ENCODE data around the gene COLEC11. TPM values are rescaled to one million over a fixed set of nuclear protein-coding genes. Genes with fewer than 3 reads are reported as not detected.

Gene COLEC11
- polyA plus RNA-seq, 4 donors, result 1.0 to 4.5 (median 2.3) TPM

GRCh38 chr2:3666613-3666975 lies 71.7 kb downstream of the COLEC11 start:
- no peak for DNase-seq (ENCODE audit: low read depth in 4 of 4, low spot score in 2 of 4)

GRCh38 chr2:3667151-3667631 lies 72.3 kb downstream of the COLEC11 start:
- DNase-seq (ENCODE audit: low read depth in 4 of 4, low spot score in 2 of 4), result no peak

GRCh38 chr2:3669656-3670055 lies 74.7 kb downstream of the COLEC11 start:
- DNase-seq (ENCODE audit: low read depth in 4 of 4, low spot score in 2 of 4), result no peak

- no peak for DNase-seq (ENCODE audit: low read depth in 4 of 4, low spot score in 2 of 4)
These were observed 75.5 kb downstream of the COLEC11 start for GRCh38 chr2:3670376-3670775.

GRCh38 chr2:3670941-3671340 lies 76.0 kb downstream of the COLEC11 start:
- no peak for DNase-seq (ENCODE audit: low read depth in 4 of 4, low spot score in 2 of 4)

- no peak for DNase-seq (ENCODE audit: low read depth in 4 of 4, low spot score in 2 of 4)
These were observed 78.2 kb downstream of the COLEC11 start for GRCh38 chr2:3672861-3673678.

GRCh38 chr2:3674066-3674845 lies 79.3 kb downstream of the COLEC11 start:
- DNase-seq (ENCODE audit: low read depth in 4 of 4, low spot score in 2 of 4), result no peak

GRCh38 chr2:3675687-3676086 lies 80.8 kb downstream of the COLEC11 start:
- DNase-seq (ENCODE audit: low read depth in 4 of 4, low spot score in 2 of 4), result no peak

- no peak for DNase-seq (ENCODE audit: low read depth in 4 of 4, low spot score in 2 of 4)
These were observed 82.5 kb downstream of the COLEC11 start for GRCh38 chr2:3677436-3677835.

GRCh38 chr2:3678212-3678611 lies 83.3 kb downstream of the COLEC11 start:
- no peak for DNase-seq (ENCODE audit: low read depth in 4 of 4, low spot score in 2 of 4)

GRCh38 chr2:3679180-3679579 lies 84.3 kb downstream of the COLEC11 start:
- DNase-seq (ENCODE audit: low read depth in 4 of 4, low spot score in 2 of 4), result no peak

- DNase-seq (ENCODE audit: low read depth in 4 of 4, low spot score in 2 of 4), result no peak
These were observed 84.9 kb downstream of the COLEC11 start for GRCh38 chr2:3679616-3680393.

GRCh38 chr2:3680548-3681345 lies 85.8 kb downstream of the COLEC11 start:
- DNase-seq (ENCODE audit: low read depth in 4 of 4, low spot score in 2 of 4), result no peak

GRCh38 chr2:3681625-3682024 lies 86.7 kb downstream of the COLEC11 start:
- DNase-seq (ENCODE audit: low read depth in 4 of 4, low spot score in 2 of 4), result no peak

GRCh38 chr2:3682811-3683210 lies 87.9 kb downstream of the COLEC11 start:
- no peak for DNase-seq (ENCODE audit: low read depth in 4 of 4, low spot score in 2 of 4)

GRCh38 chr2:3683748-3684454 lies 89.0 kb downstream of the COLEC11 start:
- DNase-seq (ENCODE audit: low read depth in 4 of 4, low spot score in 2 of 4), result no peak

GRCh38 chr2:3689998-3690748 lies 95.3 kb downstream of the COLEC11 start:
- DNase-seq (ENCODE audit: low read depth in 4 of 4, low spot score in 2 of 4), result no peak

GRCh38 chr2:3692375-3692774 lies 97.5 kb downstream of the COLEC11 start:
- no peak for DNase-seq (ENCODE audit: low read depth in 4 of 4, low spot score in 2 of 4)
